WERI-Rb-1 (cell line): ENCODE data around the gene SLC35C1.

Experiments
- DNase-seq: peaks from one replicate; pipeline ENCODE4 v3.0.0-alpha.2; 2020
- H3K27ac ChIP-seq: fragments of 250-450 bp; sonication (Bioruptor Pico); 2 replicates; pipeline ENCODE4 v1.5.1; 2020; ENCODE audit warnings: mild to moderate bottlenecking, moderate library complexity
- H3K27me3 ChIP-seq: fragments of 250-450 bp; sonication (Bioruptor Pico); 2 replicates; pipeline ENCODE4 v1.5.1; 2021; ENCODE audit warnings: mild to moderate bottlenecking, low read depth, moderate library complexity; ENCODE audit not compliant: insufficient read depth, severe bottlenecking
- H3K36me3 ChIP-seq: fragments of 250-450 bp; sonication (Bioruptor Pico); 2 replicates; pipeline ENCODE4 v1.5.1; 2020; ENCODE audit warnings: mild to moderate bottlenecking, moderate library complexity
- H3K4me3 ChIP-seq: 2 replicates; pipeline ENCODE4 v1.5.1; 2011; ENCODE audit warnings: low read depth, mild to moderate bottlenecking, control low read depth, low read length
- H3K9me3 ChIP-seq: fragments of 250-450 bp; sonication (Bioruptor Pico); 2 replicates; pipeline ENCODE4 v1.5.1; 2021; ENCODE audit warnings: mild to moderate bottlenecking, moderate library complexity; ENCODE audit not compliant: severe bottlenecking
- CTCF ChIP-seq: IDR thresholded peaks from 2 replicates; pipeline ENCODE4 v1.5.1; 2011; ENCODE audit warnings: low read depth, mild to moderate bottlenecking, control low read depth, inconsistent platforms, low read length

The SLC35C1 gene

GRCh38 chr11:45777127-45777969, 27.6 kb upstream of the SLC35C1 start:
- no peak overlapping the region for H3K4me3 ChIP-seq
- no peak for TF ChIP-seq CTCF
- no peak for DNase-seq
- no peaks in the 10 kb centered on the region for H3K36me3 ChIP-seq
- H3K27ac ChIP-seq = no peak overlapping the region
- H3K9me3 ChIP-seq = no peaks in the 10 kb centered on the region
- H3K27me3 ChIP-seq = no peaks in the 10 kb centered on the region

- TF ChIP-seq CTCF = no peak
- no peak for DNase-seq
- H3K36me3 ChIP-seq = no peaks in the 10 kb centered on the region
- no peaks in the 10 kb centered on the region for H3K27me3 ChIP-seq
- H3K9me3 ChIP-seq = no peaks in the 10 kb centered on the region
- no peak overlapping the region for H3K27ac ChIP-seq
- H3K4me3 ChIP-seq = no peak overlapping the region
Measured at GRCh38 chr11:45778341-45778740, 26.6 kb upstream of the SLC35C1 start.

- no peak for DNase-seq
- no peak for TF ChIP-seq CTCF
- H3K9me3 ChIP-seq = no peaks in the 10 kb centered on the region
- no peaks in the 10 kb centered on the region for H3K36me3 ChIP-seq
- no peak overlapping the region for H3K4me3 ChIP-seq
- no peaks in the 10 kb centered on the region for H3K27me3 ChIP-seq
- H3K27ac ChIP-seq = no peak overlapping the region
Measured at GRCh38 chr11:45779602-45780001, 25.3 kb upstream of the SLC35C1 start.

GRCh38 chr11:45786272-45786671, 18.7 kb upstream of the SLC35C1 start:
- no peak for TF ChIP-seq CTCF
- Histone ChIP-seq H3K36me3 (no peaks in the 10 kb centered on the region), H3K4me3 (no peak overlapping the region), H3K27me3 (no peaks in the 10 kb centered on the region), H3K27ac (no peak overlapping the region), H3K9me3 (peaks cover 3% of the 10 kb centered on the region)
- DNase-seq = no peak

- H3K27ac ChIP-seq = no peak overlapping the region
Measured at GRCh38 chr11:45788887-45789286, 16.1 kb upstream of the SLC35C1 start.

More at GRCh38 chr11:45788887-45789286, 16.1 kb upstream of the SLC35C1 start:
- H3K36me3 ChIP-seq = no peaks in the 10 kb centered on the region
- TF ChIP-seq CTCF = no peak
- no peaks in the 10 kb centered on the region for H3K27me3 ChIP-seq
- no peak overlapping the region for H3K4me3 ChIP-seq
- peaks cover 3% of the 10 kb centered on the region for H3K9me3 ChIP-seq
- no peak for DNase-seq
